HCT116 (cell line): Measurements from ENCODE around the gene MSI2.

Experiments
- CEBPB ChIP-seq: IDR thresholded peaks from 2 replicates; pipeline ENCODE4 v1.6.1; 2012; ENCODE audit warnings: low read depth
- CTCF ChIP-seq, 3 experiments: fragments of 200-600 bp in 1 of 3; sonication (generic) in 1 of 3; IDR thresholded peaks in 2 of 3; conservative IDR thresholded peaks in 1 of 3; 2 replicates each; pipeline ENCODE4 v1.5.1; 2012 to 2017; ENCODE audit warnings: low read depth in 2 of 3, low read length in 2 of 3, antibody characterized with exemption in 1 of 3, borderline replicate concordance in 1 of 3, control low read depth in 1 of 3, mild to moderate bottlenecking in 1 of 3, mixed read lengths in 1 of 3, mixed run types in 1 of 3, moderate library complexity in 1 of 3; ENCODE audit not compliant: insufficient read depth in 1 of 3
- JUND ChIP-seq: IDR thresholded peaks from 2 replicates; pipeline ENCODE4 v1.6.1; 2012
- POLR2A ChIP-seq: IDR thresholded peaks from 2 replicates; pipeline ENCODE4 v1.7.0; 2011; ENCODE audit warnings: borderline replicate concordance; ENCODE audit not compliant: insufficient read depth, insufficient read length; ENCODE audit errors: extremely low read depth
- RAD21 ChIP-seq: IDR thresholded peaks from 2 replicates; pipeline ENCODE4 v1.6.1; 2012; ENCODE audit warnings: low read depth, mild to moderate bottlenecking
- TF ChIP-seq, protein P1 (sequence below): IDR thresholded peaks from 2 replicates; pipeline ENCODE4 v1.6.1; 2012; ENCODE audit warnings: low read depth

DNA sequence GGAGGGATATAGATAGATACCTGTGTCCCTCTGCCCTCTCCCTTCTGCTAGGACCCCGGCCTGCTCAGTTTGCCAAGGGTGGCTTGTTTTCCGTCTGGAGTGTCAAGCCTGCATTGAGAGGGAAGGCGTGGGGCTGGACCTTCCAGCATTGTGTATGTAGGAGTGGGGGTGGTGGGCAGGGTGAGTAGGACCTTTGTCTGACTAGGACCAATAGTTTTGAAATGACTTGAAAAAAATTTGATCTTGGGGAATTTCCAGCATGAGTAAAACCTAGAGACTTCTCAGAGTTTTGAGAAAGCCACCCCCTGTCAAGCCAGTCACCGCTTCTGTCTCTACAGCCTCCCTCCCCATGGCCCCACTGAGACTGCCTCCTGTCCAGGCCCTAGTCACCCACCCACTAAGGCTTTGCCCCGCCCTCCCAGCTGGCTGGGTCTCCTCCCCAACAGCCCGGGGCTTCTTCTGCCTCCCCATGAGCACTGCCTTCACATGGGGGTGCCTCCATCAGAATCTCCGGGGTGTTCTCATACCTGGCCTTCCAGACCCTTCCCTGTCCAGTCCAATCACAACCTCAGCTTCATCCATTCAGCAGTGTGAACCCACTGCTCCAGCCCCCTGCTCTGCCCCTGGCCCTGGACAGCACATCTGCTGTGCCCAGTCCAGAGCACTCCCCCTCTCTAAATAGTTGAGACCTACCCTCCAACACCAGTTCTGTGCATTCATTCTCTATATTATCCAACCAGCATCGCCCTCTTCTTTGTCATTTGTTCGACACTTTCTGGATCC lies 207.0 kb downstream of the MSI2 start:
- TF ChIP-seq CTCF (IDR thresholded peaks at IDR 0.05 in 2 of 3, conservative IDR thresholded peaks at IDR 0.05 in 1 of 3; ENCODE audit: borderline replicate concordance in 1 of 3, insufficient read depth in 1 of 3, low read depth in 2 of 3, low read length in 2 of 3) (no peak), POLR2A (no peak), JUND (no peak), CEBPB (no peak), RAD21 (no peak)
- TF ChIP-seq, protein P1, sequence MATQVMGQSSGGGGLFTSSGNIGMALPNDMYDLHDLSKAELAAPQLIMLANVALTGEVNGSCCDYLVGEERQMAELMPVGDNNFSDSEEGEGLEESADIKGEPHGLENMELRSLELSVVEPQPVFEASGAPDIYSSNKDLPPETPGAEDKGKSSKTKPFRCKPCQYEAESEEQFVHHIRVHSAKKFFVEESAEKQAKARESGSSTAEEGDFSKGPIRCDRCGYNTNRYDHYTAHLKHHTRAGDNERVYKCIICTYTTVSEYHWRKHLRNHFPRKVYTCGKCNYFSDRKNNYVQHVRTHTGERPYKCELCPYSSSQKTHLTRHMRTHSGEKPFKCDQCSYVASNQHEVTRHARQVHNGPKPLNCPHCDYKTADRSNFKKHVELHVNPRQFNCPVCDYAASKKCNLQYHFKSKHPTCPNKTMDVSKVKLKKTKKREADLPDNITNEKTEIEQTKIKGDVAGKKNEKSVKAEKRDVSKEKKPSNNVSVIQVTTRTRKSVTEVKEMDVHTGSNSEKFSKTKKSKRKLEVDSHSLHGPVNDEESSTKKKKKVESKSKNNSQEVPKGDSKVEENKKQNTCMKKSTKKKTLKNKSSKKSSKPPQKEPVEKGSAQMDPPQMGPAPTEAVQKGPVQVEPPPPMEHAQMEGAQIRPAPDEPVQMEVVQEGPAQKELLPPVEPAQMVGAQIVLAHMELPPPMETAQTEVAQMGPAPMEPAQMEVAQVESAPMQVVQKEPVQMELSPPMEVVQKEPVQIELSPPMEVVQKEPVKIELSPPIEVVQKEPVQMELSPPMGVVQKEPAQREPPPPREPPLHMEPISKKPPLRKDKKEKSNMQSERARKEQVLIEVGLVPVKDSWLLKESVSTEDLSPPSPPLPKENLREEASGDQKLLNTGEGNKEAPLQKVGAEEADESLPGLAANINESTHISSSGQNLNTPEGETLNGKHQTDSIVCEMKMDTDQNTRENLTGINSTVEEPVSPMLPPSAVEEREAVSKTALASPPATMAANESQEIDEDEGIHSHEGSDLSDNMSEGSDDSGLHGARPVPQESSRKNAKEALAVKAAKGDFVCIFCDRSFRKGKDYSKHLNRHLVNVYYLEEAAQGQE, result no peak
